Kidney tubule cell (primary cell): ENCODE data around the gene GPR22.

Experiments used
- DNase-seq: peaks from one replicate; pipeline ENCODE4 v3.0.0-alpha.2; 2018; ENCODE audit warnings: low spot score

The GPR22 gene

DNA sequence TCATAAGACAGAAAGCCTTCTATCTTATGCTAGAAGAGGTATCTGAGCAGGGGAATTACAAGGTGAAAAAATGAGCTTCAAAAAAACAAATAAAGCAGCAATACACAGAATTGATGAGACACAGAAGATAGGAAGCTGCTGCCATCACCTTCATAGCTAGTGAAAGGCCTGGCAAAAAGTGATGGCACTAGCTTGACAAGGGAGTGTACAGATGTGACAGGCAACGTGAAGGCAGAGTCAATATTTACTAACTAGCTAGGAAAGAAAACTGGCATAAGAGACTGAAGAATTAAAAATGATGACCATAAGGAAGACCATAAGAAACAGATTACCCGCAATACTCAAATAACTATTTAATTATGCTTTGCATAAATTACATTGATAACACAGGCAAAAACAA lies 9.4 kb downstream of the GPR22 start:
- DNase-seq: no peak

DNA sequence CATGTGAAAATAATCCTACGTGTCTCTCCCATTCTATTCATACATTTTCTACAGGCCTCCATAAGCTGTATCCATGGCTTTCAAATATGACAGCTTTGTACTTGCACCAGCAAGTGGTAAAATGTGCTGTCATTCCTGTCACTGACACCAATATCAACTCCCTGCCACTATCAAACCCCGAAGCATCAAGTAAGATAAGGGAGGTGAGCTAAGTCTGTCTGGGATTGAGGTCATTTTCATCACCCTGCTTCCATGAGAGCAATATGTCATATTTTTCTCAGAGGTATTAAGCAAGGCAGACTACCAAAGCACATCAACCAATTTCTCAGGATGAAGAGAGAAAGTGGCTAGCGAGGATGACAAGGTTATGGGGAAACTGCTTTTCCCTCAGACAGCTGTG lies 11.1 kb downstream of the GPR22 start:
- no peak for DNase-seq

DNA sequence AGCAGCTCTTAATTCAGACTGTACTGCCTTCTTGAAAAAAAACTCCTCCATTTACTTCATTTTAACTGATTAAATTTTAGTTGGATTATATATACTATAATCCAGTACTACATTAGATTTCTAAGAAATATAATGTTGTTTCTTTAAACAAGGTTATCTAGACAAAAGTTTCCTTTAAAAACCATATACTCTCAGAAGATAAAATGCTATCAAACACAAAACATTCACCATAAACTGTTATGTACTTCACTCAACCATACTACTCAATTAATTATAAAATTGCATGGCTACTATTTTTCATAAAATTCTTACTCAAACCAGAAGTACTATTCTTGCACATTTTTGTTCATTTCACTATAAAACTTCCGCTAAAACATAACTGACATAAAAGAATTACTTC lies 12.7 kb downstream of the GPR22 start:
- no peak for DNase-seq

DNA sequence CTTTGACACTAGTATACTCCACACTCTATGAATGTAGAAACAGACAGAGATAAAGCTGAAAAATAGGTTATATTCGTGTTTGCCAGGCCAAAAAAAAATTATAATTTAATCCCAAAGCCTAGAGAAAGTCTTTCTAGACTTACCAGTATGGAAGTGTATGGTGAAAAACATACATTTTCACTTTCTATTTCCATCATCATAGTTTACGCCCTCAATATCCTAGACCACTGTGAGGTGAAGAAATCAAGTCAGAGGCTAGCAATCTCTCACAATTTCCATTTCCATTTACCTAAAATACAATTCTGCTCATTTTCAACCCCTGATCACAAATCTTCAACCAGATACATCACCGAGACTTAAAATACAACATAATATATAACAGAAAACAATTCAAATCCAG lies 16.2 kb downstream of the GPR22 start:
- DNase-seq: no peak

DNA sequence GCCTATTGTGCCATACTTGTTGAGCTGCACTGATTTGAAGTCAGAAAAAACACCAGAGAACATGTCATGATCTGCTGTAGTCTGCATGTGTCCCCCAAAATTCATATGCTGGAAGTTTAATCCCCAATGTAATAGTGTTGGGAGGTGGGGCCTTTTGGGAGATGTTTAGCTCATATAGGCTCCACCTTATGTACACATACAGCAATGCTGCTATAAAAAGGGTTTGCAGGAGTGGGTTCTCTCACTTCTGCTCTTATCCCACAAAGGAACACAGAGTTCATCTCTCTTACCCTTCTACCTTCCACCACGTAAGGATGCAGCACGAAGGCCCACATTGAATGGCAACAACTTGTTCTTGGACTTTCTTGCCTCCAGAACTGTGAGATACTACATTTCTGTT lies 23.0 kb downstream of the GPR22 start:
- DNase-seq: no peak

DNA sequence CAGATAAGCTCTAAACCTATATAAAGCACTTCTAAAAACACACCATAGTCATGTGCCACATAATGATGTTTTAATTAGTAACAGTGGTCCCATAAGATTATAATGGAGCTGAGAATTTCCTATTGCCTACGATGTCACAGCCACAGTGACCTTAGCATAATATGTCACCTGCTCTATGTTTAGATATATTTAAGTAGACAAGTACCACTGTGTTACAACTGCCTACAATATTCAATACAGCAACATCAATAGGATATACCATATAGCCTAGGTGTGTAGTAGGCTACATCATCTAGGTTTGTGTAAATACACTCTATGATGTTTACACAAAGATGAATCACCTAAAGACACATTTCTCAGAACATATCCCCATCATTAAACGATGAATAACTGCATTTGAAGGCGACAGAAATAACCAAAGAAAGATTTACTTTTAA lies 24.5 kb downstream of the GPR22 start:
- peak; percentile 2 for DNase-seq

DNA sequence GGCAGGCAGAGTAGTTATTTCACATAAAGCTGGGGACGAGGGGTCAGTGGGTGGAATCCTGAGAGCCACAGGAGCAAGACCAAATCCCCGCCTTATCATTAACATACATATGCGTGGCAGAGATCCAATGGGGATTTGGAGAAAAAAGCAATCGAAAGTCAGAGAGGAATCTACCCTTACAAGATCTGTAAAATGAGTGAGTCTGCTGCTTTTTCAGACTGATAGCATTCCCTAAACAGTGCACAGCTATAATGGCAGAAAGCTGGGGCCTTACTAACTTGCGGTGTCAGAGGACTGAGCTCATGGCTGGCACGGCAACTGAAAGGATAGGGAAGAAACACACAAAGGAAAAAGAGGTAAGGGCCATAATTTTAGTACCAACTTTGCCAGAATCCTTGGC lies 25.0 kb downstream of the GPR22 start:
- DNase-seq: no peak

DNA sequence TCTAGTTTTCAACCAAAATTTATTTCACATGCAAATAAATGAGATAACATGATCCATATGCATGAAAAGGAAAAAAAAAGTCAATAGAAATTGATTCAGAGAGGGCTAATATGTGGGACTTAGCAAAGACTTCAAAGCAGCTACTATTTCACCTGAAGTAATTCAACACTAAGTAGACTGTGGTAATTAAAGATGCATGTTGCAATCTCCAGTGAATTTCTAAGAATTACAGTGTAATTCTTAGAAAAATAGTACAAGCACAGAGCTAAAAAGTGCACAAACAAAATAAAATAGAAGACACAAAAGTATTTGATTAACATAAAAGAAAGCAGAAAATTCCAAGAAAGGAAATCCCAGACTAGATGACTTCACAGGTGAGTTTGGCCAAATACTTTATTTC lies 25.7 kb downstream of the GPR22 start:
- DNase-seq: no peak

DNA sequence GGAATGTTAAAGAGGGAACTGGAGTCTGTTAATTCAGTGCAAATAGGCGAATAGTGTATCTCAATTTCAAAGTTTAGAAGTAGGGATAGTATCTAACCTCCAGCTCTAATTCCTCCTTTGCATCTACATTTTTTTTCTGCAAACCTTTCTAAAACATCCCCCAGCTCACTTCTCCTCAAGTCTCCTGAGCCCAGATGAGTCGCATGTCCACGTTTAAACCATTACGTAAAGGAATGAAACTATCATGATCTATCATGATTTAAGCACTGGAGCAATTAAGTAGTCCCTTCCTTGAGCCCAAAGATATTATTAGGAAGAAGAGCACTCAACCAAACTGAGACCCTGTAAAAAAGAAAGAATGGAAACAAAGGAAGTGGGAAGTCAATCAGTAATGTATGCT lies 29.9 kb downstream of the GPR22 start:
- DNase-seq: no peak

DNA sequence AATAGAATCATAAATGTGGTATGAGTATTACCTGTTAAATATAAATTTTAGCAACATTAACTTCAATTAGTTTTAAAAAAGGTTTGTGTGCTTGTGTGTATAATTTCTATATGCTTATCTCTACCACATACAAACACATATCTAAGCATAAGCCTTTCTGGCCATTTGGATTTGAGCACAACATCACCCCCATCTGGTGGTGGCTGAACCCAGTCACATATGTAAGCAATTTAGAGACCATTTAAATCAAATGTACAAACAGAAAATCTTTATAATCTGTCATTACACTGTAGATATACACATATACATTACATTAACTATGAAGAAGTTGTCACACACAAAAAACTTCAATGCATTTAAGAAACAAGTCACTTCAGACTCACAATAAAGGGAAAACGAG lies 31.7 kb downstream of the GPR22 start:
- DNase-seq: peak; percentile 12

DNA sequence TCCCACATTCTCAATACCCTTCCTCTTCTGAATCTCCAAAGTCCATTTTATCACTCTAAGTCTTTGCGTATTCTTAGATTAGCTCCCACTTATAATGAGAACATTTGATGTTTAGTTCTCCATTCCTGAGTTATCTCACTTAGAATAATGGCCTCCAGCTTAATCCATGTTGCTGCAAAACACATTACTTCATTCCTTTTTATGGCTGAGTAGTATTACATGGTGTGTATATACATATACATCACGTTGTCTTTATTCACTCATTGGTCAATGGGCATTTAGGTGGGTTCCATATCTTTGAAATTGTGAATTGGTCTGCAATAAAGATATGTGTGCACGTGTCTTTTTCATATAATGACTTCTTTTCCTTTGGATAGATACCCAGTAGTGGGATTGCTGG lies 32.3 kb downstream of the GPR22 start:
- no peak for DNase-seq

DNA sequence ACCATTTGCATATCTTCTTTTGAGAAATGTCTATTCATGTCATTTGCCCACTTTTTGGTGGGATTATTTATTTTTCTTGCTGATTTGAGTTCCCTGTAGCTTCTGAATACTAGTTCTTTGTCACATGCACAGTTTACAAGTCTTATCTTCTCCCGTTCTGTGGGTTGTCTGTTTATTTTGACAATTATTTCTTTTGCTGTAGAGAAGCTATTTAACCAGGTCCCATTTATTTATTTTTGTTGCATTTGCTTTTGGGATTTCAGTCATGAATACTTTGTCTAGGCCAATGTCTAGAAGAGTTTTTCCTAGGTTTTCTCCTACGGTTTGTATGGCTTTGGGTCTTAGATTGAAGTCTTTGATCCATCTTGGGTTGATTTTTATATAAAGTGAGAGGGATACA lies 32.9 kb downstream of the GPR22 start:
- DNase-seq: no peak

DNA sequence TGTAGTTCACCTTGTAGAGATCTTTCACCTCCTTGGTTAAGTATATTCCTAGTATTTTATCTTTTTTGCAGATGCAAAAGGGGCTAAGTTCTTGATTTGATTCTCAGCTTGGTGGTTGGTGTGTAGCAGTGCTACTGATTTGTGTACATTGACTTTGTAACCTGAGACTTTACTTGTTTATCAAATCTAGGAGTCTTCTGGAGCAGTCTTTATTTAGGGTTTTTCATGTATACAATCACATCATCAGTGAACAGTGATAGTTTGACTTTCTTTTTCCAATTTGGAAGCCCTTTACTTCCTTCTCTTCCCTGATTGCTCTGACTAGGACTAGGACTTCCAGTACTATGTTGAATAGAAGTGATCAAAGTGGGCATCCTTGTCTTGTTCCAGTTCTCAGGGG lies 33.8 kb downstream of the GPR22 start:
- DNase-seq: no peak

DNA sequence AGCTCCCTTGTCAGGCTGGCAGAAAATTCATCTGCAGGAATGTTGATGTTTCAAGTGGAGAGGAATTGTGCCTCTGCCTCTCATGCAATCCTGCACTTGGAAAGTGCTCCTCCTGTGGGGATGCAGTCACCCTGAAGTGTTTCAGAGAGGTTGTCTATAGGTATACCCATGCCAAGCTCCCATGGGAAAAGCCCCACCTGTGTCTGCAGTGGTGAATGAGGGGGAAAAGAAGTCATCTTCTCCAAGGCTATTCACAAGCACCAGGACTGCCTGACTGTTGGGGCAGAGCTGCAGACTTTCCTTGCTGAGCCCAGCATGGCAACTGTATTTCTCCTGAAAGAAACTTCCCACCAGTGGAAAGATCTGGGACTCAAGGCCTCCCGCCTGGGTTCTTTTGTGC lies 35.5 kb downstream of the GPR22 start:
- DNase-seq: no peak

DNA sequence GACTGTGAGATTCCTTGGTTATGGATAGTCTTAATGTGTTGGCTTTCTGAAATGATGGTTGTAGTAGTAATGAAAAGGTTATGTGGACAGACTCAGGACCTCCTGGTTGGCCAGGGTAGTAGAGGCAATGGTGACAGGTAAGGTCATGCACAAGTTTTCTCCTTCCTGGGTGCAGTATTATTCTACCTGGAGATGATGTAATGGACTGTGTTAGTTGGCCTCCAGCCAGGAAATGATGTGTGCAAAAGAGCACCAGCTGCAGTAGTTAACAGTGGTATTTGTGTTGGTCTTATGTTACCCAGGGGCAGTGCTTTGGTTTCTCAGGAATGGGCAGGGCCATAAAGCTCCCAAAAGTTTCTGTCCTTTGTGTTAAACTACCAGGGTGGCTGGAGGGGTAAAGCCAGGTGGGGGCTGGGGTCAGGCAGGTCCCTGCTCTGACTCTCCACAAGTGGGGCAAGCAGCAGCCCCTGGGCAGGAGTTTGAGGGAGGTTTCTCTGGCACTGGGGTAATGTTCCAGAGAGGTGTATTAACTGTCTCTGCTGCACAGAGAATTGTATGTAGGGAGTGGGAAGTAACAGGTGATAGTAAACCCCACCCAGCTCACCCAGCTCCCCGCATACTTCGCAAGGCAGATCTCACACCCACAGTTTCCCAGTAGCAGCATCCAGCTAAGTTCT lies 36.3 kb downstream of the GPR22 start:
- peak; percentile 87 for DNase-seq

DNA sequence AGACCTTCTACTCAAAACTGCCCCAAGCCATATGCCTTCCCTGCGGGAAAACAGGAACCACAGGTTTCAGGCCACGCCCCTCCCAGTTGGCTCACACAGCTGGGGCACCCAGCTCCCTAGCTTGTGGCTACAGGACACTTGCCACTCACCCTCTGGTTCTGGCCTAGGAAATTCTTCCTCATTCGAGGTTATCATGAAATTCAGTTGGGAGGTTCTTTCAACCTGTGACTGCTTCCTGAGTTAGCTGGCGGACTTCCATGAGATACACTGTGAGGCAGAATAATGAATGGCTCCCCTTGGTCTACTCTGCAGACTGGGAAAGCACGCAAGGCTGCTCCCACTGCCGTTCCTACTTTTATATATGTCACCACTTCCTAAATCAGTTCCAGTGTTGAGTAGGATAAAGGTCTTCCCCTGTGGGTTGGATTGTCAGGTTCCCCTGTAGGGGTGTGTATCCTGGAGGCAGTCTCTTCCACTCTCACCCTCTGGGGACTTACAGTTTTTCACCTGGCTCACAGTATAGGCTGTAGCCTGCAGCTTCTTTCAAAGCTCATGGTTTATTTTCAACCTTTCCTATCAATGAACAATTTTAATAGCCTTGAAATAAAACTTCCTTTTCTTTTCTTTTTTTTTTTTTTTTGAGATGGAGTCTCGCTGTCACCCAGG lies 37.0 kb downstream of the GPR22 start:
- DNase-seq: peak; percentile 79
